B cell (primary cell): ENCODE data around the gene CELF2.

ENCODE experiments used
- EZH2 ChIP-seq: IDR thresholded peaks from 2 replicates; pipeline ENCODE4 v1.6.1; 2012; ENCODE audit warnings: borderline replicate concordance, low read depth, mild to moderate bottlenecking, moderate library complexity, low read length; ENCODE audit not compliant: insufficient read depth, poor library complexity, severe bottlenecking
- TF ChIP-seq, protein P1 (sequence below): fragments of 200-600 bp; IDR thresholded peaks from one replicate; pipeline ENCODE4 v1.8.0; 2022; ENCODE audit warnings: antibody characterized with exemption, mild to moderate bottlenecking

DNA sequence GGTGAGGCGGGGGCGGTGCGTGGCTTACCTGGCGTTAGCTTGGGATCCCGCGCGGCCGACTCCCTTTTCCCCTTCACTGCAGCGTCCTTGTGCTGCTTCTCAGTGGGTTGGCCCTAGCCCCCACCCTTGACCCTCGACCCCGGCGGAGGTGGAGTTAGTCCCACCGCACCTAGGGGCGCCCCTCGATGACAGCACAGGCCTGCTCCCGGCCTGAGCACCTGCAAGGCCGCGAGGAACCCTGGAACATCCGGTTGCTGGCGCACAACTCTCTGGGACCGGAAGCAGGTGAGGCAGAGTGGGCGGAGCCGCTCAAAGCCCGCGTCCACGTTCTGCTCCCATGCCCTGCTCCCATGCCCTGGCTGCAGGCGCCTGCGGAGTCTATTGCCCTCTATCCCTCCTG, 326.9 kb downstream of the CELF2 start:
- TF ChIP-seq, protein P1, sequence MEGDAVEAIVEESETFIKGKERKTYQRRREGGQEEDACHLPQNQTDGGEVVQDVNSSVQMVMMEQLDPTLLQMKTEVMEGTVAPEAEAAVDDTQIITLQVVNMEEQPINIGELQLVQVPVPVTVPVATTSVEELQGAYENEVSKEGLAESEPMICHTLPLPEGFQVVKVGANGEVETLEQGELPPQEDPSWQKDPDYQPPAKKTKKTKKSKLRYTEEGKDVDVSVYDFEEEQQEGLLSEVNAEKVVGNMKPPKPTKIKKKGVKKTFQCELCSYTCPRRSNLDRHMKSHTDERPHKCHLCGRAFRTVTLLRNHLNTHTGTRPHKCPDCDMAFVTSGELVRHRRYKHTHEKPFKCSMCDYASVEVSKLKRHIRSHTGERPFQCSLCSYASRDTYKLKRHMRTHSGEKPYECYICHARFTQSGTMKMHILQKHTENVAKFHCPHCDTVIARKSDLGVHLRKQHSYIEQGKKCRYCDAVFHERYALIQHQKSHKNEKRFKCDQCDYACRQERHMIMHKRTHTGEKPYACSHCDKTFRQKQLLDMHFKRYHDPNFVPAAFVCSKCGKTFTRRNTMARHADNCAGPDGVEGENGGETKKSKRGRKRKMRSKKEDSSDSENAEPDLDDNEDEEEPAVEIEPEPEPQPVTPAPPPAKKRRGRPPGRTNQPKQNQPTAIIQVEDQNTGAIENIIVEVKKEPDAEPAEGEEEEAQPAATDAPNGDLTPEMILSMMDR: no peak
- no peak for TF ChIP-seq EZH2
